A549 (cell line): ENCODE measurements around the gene HOXD10.

ENCODE experiments used
- EHMT2 ChIP-seq: fragments of 200-600 bp; sonication (generic); IDR thresholded peaks from 2 replicates; pipeline ENCODE4 v1.6.1; 2016; ENCODE audit warnings: antibody characterized with exemption, low read depth, mild to moderate bottlenecking, moderate library complexity
- JUN ChIP-seq, 2 experiments: fragments of >200 bp; sonication (Bioruptor Twin); formaldehyde crosslinking; IDR thresholded peaks; 2 replicates in 1 of 2; 3 replicates in 1 of 2; pipeline ENCODE4 v1.6.1; 2016 to 2017
- PHF8 ChIP-seq: fragments of 200-600 bp; sonication (generic); IDR thresholded peaks from 2 replicates; pipeline ENCODE4 v1.6.1; 2016; ENCODE audit warnings: low read depth, mild to moderate bottlenecking, antibody characterized with exemption, moderate library complexity, borderline replicate concordance
- RAD21 ChIP-seq, 2 experiments: fragments of >200 bp in 1 of 2; sonication (Bioruptor Twin) in 1 of 2; formaldehyde crosslinking in 1 of 2; IDR thresholded peaks in 1 of 2; conservative IDR thresholded peaks in 1 of 2; 2 replicates in 1 of 2; 3 replicates in 1 of 2; pipeline ENCODE4 v1.6.1; 2012 to 2018; ENCODE audit warnings: inconsistent platforms in 1 of 2
- SMC3 ChIP-seq: fragments of >200 bp; sonication (Bioruptor Twin); formaldehyde crosslinking; IDR thresholded peaks from 3 replicates; pipeline ENCODE4 v1.6.1; 2018; ENCODE audit warnings: inconsistent platforms
- ZC3H11A ChIP-seq: fragments of 450-650 bp; IDR thresholded peaks from 2 replicates; pipeline ENCODE4 v1.6.1; 2014; ENCODE audit warnings: antibody characterized with exemption, mild to moderate bottlenecking
- TF ChIP-seq, protein P1 (sequence below): fragments of >200 bp; sonication (Bioruptor Twin); formaldehyde crosslinking; IDR thresholded peaks from 3 replicates; pipeline ENCODE4 v1.5.1; 2016

DNA sequence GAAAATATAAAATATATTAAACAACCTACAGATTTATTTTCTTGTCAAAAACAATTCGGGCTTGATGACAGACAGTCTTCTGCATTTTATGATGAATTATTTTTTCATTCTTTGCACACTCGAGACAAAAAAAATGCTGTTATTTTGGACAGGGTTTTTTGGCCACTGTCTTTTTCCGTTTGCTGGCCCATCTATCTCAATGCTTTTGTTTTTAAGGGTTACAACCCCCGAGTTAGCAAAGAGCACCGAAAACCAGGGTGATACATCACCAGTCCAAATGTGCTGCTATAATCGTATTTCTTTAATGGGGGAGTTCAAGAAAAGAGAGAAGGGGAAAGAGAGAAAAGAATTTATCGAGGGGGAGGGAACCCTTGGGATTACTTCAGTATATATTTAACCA, 40.5 kb upstream of the HOXD10 start:
- TF ChIP-seq, protein P1, sequence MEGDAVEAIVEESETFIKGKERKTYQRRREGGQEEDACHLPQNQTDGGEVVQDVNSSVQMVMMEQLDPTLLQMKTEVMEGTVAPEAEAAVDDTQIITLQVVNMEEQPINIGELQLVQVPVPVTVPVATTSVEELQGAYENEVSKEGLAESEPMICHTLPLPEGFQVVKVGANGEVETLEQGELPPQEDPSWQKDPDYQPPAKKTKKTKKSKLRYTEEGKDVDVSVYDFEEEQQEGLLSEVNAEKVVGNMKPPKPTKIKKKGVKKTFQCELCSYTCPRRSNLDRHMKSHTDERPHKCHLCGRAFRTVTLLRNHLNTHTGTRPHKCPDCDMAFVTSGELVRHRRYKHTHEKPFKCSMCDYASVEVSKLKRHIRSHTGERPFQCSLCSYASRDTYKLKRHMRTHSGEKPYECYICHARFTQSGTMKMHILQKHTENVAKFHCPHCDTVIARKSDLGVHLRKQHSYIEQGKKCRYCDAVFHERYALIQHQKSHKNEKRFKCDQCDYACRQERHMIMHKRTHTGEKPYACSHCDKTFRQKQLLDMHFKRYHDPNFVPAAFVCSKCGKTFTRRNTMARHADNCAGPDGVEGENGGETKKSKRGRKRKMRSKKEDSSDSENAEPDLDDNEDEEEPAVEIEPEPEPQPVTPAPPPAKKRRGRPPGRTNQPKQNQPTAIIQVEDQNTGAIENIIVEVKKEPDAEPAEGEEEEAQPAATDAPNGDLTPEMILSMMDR: no peak
- no peak for TF ChIP-seq RAD21 (conservative IDR thresholded peaks at IDR 0.05 in 1 of 2, IDR thresholded peaks at IDR 0.05 in 1 of 2)
- TF ChIP-seq ZC3H11A: no peak
- no peak for TF ChIP-seq EHMT2
- TF ChIP-seq SMC3: no peak
- no peak for TF ChIP-seq JUN (IDR thresholded peaks at IDR 0.05)
- no peak for TF ChIP-seq PHF8
